Hepatocyte (in vitro differentiated cells): ENCODE measurements around the gene CFHR5.

ENCODE experiments used
- CTCF ChIP-seq: fragments of 200-600 bp; sonication (generic); IDR thresholded peaks from 2 replicates; pipeline ENCODE4 v1.5.1; 2016; ENCODE audit warnings: antibody characterized with exemption, mild to moderate bottlenecking; ENCODE audit not compliant: poor library complexity
- EZH2 ChIP-seq: fragments of 200-600 bp; sonication (generic); IDR thresholded peaks from 2 replicates; pipeline ENCODE4 v1.6.1; 2016; ENCODE audit warnings: antibody characterized with exemption, mild to moderate bottlenecking, borderline replicate concordance

GRCh38 chr1:196970182-196970581 is 7.2 kb upstream of the CFHR5 start:
- TF ChIP-seq CTCF = no peak
- no peak for TF ChIP-seq EZH2
